ENCODE data around the gene PES1.

- no peak for TF ChIP-seq CTCF (IDR thresholded peaks at IDR 0.05)
- TF ChIP-seq POLR2A (IDR thresholded peaks at IDR 0.05; ENCODE audit: low read depth): no peak
- no peak for TF ChIP-seq EP300 (IDR thresholded peaks at IDR 0.05)
- no peak for TF ChIP-seq POLR2AphosphoS5 (IDR thresholded peaks at IDR 0.05)
Measured at GRCh38 chr22:30628491-30628890, 36.8 kb upstream of the PES1 start.

Data from esophagus muscularis mucosa (tissue), 4 donors.